Hepatocyte (in vitro differentiated cells): Measurements from ENCODE around the gene KCNIP2.

ENCODE experiments used
- CTCF ChIP-seq: fragments of 200-600 bp; sonication (generic); IDR thresholded peaks from 2 replicates; pipeline ENCODE4 v1.5.1; 2016; ENCODE audit warnings: antibody characterized with exemption, mild to moderate bottlenecking; ENCODE audit not compliant: poor library complexity
- EZH2 ChIP-seq: fragments of 200-600 bp; sonication (generic); IDR thresholded peaks from 2 replicates; pipeline ENCODE4 v1.6.1; 2016; ENCODE audit warnings: antibody characterized with exemption, mild to moderate bottlenecking, borderline replicate concordance
- EZH2phosphoT487 ChIP-seq: fragments of 200-600 bp; sonication (generic); IDR thresholded peaks from one replicate; pipeline ENCODE4 v1.6.1; 2018; ENCODE audit warnings: antibody characterized with exemption, mild to moderate bottlenecking, low read depth, moderate library complexity; ENCODE audit not compliant: unreplicated experiment, severe bottlenecking

- TF ChIP-seq CTCF = no peak
- no peak for TF ChIP-seq EZH2phosphoT487
- no peak for TF ChIP-seq EZH2
Observed at GRCh38 chr10:101797403-101798059, 46.1 kb downstream of the KCNIP2 start.
